Measurements from ENCODE around the gene GADL1. TPM values are rescaled to one million over a fixed set of nuclear protein-coding genes. Genes with fewer than 3 reads are reported as not detected.

The GADL1 gene
- total RNA-seq, 3 donors from 2014 or later = not detected

- ATAC-seq = no peak
These were observed 209.2 kb downstream of the GADL1 start for GRCh38 chr3:30685267-30685667.

GRCh38 chr3:30684356-30684755 lies 210.1 kb downstream of the GADL1 start:
- Histone ChIP-seq H3K4me1 (ENCODE audit: low read depth) (peaks cover 17% of the 10 kb centered on the region), H3K4me3 (no peak overlapping the region), H3K36me3 (ENCODE audit: low read depth) (no peaks in the 10 kb centered on the region), H3K9me3 (no peaks in the 10 kb centered on the region)
- ATAC-seq (no peak), DNase-seq (no peak)
- TF ChIP-seq CTCF (IDR thresholded peaks at IDR 0.05) = no peak
- intact Hi-C loops (cut with DNase I, micrococcal nuclease) = no loop called here

More at GRCh38 chr3:30685267-30685667, 209.2 kb downstream of the GADL1 start:
- H3K4me1 ChIP-seq (ENCODE audit: low read depth) = peaks cover 25% of the 10 kb centered on the region
- TF ChIP-seq CTCF (IDR thresholded peaks at IDR 0.05) = no peak
- H3K9me3 ChIP-seq = no peaks in the 10 kb centered on the region
- intact Hi-C loops (cut with DNase I, micrococcal nuclease) = no loop called here
- H3K4me3 ChIP-seq = no peak overlapping the region
- H3K36me3 ChIP-seq (ENCODE audit: low read depth) = no peaks in the 10 kb centered on the region
- DNase-seq = no peak

GRCh38 chr3:30683769-30684168 lies 210.7 kb downstream of the GADL1 start:
- TF ChIP-seq CTCF (IDR thresholded peaks at IDR 0.05) = no peak
- no peak for ATAC-seq
- intact Hi-C loops (cut with DNase I, micrococcal nuclease) = no loop called here
- no peak for DNase-seq
- Histone ChIP-seq H3K4me1 (ENCODE audit: low read depth) (peaks cover 13% of the 10 kb centered on the region), H3K4me3 (no peak overlapping the region), H3K36me3 (ENCODE audit: low read depth) (no peaks in the 10 kb centered on the region), H3K9me3 (no peaks in the 10 kb centered on the region)

- DNase-seq = no peak
- Histone ChIP-seq H3K4me1 (ENCODE audit: low read depth) (peaks cover 4% of the 10 kb centered on the region), H3K4me3 (no peak overlapping the region), H3K36me3 (ENCODE audit: low read depth) (no peaks in the 10 kb centered on the region), H3K9me3 (no peaks in the 10 kb centered on the region)
- TF ChIP-seq CTCF (IDR thresholded peaks at IDR 0.05) = no peak
- intact Hi-C loops (cut with DNase I, micrococcal nuclease) = no loop called here
- ATAC-seq = no peak
These were observed 211.9 kb downstream of the GADL1 start for GRCh38 chr3:30682434-30683155.

- intact Hi-C loops (cut with DNase I, micrococcal nuclease) = no loop called here
- no peak for TF ChIP-seq CTCF (IDR thresholded peaks at IDR 0.05)
- peak in 1 of 3 donors; percentile 44 for DNase-seq
- Histone ChIP-seq H3K36me3 (ENCODE audit: low read depth) (no peaks in the 10 kb centered on the region), H3K9me3 (no peaks in the 10 kb centered on the region), H3K4me1 (ENCODE audit: low read depth) (peaks cover 4% of the 10 kb centered on the region), H3K4me3 (no peak overlapping the region)
- peak; percentile 44 for ATAC-seq
These were observed 212.7 kb downstream of the GADL1 start for GRCh38 chr3:30681649-30682211.

Measured in mucosa of descending colon (tissue), 3 donors.